Breast epithelium (tissue), 4 donors: ENCODE data around the gene YIPF6. TPM values are rescaled to one million over a fixed set of nuclear protein-coding genes. Genes with fewer than 3 reads are reported as not detected.

Source experiments
- DNase-seq, 2 donors: peaks; one replicate each; pipeline ENCODE4 v3.0.0-alpha.2; 2019; ENCODE audit warnings: low spot score in 2 of 2
- H3K27ac ChIP-seq, 2 donors: fragments of 200-600 bp; sonication (generic) in 1 of 2; one replicate each; pipeline ENCODE4 v1.5.1; 2016 to 2019; ENCODE audit warnings: mild to moderate bottlenecking in 1 of 2
- H3K27me3 ChIP-seq, 2 donors: fragments of 200-600 bp; sonication (generic) in 1 of 2; one replicate each; pipeline versions ENCODE4 v1.5.1 to v1.6.0; 2017 to 2019; ENCODE audit warnings: control low read depth in 1 of 2, mild to moderate bottlenecking in 1 of 2
- H3K36me3 ChIP-seq: fragments of 200-600 bp; one replicate; pipeline ENCODE4 v1.5.1; 2019
- H3K4me1 ChIP-seq, 2 donors: fragments of 200-600 bp; sonication (generic); one replicate each; pipeline ENCODE4 v1.5.1; 2016 to 2019; ENCODE audit warnings: control low read depth in 1 of 2
- H3K4me3 ChIP-seq, 3 donors: fragments of 200-600 bp; sonication (generic); 1 replicate in 2 of 3; 2 replicates in 1 of 3; pipeline ENCODE4 v1.5.1; 2016 to 2019; ENCODE audit warnings: mild to moderate bottlenecking in 3 of 3, moderate library complexity in 2 of 3
- H3K9me3 ChIP-seq, 2 donors: fragments of 200-600 bp; sonication (generic) in 1 of 2; one replicate each; pipeline ENCODE4 v1.5.1; 2016 to 2019; ENCODE audit warnings: control low read depth in 1 of 2
- POLR2A ChIP-seq: fragments of 450-650 bp; IDR thresholded peaks from one replicate; pipeline ENCODE4 v1.6.1; 2016; ENCODE audit warnings: antibody characterized with exemption, mild to moderate bottlenecking, moderate library complexity
- POLR2AphosphoS5 ChIP-seq, 3 donors: sonication (generic); formaldehyde crosslinking; IDR thresholded peaks; one replicate each; pipeline ENCODE4 v1.6.1; 2017; ENCODE audit warnings: antibody characterized with exemption in 3 of 3
- intact Hi-C: fragments of 100-400 bp; cut with DNase I; formaldehyde crosslinking; loops from one replicate; pipeline ENCODE4 v1.15.1; 2023; ENCODE audit warnings: low total_unique reads
- total RNA-seq, 3 donors: library from RNA; depleted of rRNA; stranded (reverse); fragments of >200 nt; gene quantifications; one replicate each; pipeline ENCODE4 v1.1.0, GENCODE V29; 2016
- TF ChIP-seq, protein P1 (sequence below), 3 donors: fragments of 450-650 bp; IDR thresholded peaks; one replicate each; pipeline ENCODE4 v1.5.1; 2016 to 2017; ENCODE audit warnings: antibody characterized with exemption in 3 of 3, mild to moderate bottlenecking in 3 of 3, moderate library complexity in 3 of 3

YIPF6 gene
- total RNA-seq, 3 donors from 2014 or later: 25.3 to 27.9 (median 27.2) TPM

DNA sequence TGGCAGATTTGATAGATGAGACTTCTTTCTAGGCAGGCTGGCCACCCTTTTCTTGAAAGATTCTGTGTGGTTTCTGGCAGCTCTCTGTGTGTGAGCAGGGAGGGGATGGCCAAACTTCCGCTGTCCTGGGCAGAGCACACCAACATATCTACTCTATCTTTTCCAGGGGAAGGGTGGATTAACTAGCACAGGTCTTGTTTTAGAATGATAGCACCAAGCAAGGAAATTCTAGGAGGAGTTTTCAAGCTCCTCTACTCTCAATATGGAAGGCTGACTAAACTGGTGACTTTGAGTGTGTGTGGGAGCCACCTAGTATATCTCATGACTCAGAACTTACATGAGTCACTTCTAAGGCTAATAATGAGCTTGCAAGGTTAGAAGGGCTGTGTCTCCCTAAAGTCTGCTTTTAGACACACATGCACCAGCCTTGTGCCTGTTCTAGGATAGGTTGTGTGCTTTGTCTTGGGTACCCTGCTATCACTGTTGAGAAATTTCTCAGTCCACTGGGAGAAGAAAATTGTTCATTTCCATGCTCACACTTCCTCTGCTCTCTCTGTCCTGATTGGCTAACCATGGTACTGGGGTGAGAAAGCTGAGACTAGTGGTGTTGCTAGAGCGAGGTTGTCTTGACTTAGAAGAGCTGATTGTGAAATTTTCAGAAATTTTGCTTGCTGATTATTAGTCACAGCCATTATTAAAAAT, 72.9 kb downstream of the YIPF6 start:
- Histone ChIP-seq H3K4me1 (no peaks in the 10 kb centered on the region), H3K27me3 (peaks cover 0 to 24% of the 10 kb centered on the region in 2 donors), H3K9me3 (no peaks in the 10 kb centered on the region), H3K36me3 (no peaks in the 10 kb centered on the region), H3K4me3 (no peak overlapping the region), H3K27ac (no peak overlapping the region)
- DNase-seq: no peak
- TF ChIP-seq, protein P1, sequence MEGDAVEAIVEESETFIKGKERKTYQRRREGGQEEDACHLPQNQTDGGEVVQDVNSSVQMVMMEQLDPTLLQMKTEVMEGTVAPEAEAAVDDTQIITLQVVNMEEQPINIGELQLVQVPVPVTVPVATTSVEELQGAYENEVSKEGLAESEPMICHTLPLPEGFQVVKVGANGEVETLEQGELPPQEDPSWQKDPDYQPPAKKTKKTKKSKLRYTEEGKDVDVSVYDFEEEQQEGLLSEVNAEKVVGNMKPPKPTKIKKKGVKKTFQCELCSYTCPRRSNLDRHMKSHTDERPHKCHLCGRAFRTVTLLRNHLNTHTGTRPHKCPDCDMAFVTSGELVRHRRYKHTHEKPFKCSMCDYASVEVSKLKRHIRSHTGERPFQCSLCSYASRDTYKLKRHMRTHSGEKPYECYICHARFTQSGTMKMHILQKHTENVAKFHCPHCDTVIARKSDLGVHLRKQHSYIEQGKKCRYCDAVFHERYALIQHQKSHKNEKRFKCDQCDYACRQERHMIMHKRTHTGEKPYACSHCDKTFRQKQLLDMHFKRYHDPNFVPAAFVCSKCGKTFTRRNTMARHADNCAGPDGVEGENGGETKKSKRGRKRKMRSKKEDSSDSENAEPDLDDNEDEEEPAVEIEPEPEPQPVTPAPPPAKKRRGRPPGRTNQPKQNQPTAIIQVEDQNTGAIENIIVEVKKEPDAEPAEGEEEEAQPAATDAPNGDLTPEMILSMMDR (IDR thresholded peaks at IDR 0.05): no peak
- TF ChIP-seq POLR2AphosphoS5 (IDR thresholded peaks at IDR 0.05): no peak
- no peak for TF ChIP-seq POLR2A
- intact Hi-C loops: no loop called here

DNA sequence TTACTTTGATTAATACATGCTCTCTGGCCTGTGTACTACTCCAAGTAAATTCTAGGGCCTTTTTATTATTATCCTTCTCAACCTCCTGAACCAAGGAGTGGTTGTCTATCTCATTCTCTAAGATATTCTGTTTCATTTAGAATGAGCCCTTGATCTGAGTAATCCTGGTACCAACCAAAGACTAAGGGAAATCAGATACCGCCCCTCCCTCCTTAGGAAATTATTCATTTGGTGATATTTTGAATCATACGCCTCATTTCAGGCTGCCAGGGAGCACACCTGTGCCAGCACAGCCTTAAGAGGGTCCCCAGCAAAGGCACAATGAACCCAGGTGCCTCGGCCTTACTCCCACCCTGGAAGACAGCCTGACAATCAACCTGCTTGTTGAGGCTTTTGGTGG, 75.4 kb downstream of the YIPF6 start:
- H3K27ac ChIP-seq: no peak overlapping the region
- no peaks in the 10 kb centered on the region for H3K36me3 ChIP-seq
- no peaks in the 10 kb centered on the region for H3K4me1 ChIP-seq
- H3K27me3 ChIP-seq: peaks cover 0 to 20% of the 10 kb centered on the region in 2 donors
- TF ChIP-seq, protein P1 (IDR thresholded peaks at IDR 0.05): no peak
- no peak for TF ChIP-seq POLR2AphosphoS5 (IDR thresholded peaks at IDR 0.05)
- TF ChIP-seq POLR2A: no peak
- no peak overlapping the region for H3K4me3 ChIP-seq
- no peaks in the 10 kb centered on the region for H3K9me3 ChIP-seq
- DNase-seq: no peak
- intact Hi-C loops: no loop called here

GRCh38 chrX:68579810-68580209, 81.0 kb downstream of the YIPF6 start:
- DNase-seq: no peak
- no peak for TF ChIP-seq POLR2AphosphoS5 (IDR thresholded peaks at IDR 0.05)
- intact Hi-C loops: no loop called here

GRCh38 chrX:68584221-68584620, 85.4 kb downstream of the YIPF6 start:
- Histone ChIP-seq H3K9me3 (no peaks in the 10 kb centered on the region), H3K4me1 (no peaks in the 10 kb centered on the region), H3K27me3 (peaks cover 0 to 47% of the 10 kb centered on the region in 2 donors), H3K27ac (no peak overlapping the region), H3K4me3 (no peak overlapping the region), H3K36me3 (no peaks in the 10 kb centered on the region)
- intact Hi-C loops: no loop called here
- no peak for DNase-seq
- TF ChIP-seq POLR2AphosphoS5 (IDR thresholded peaks at IDR 0.05): no peak
- no peak for TF ChIP-seq POLR2A
- TF ChIP-seq, protein P1 (IDR thresholded peaks at IDR 0.05): no peak

More at GRCh38 chrX:68579810-68580209, 81.0 kb downstream of the YIPF6 start:
- H3K27me3 ChIP-seq: peaks cover 0 to 29% of the 10 kb centered on the region in 2 donors
- no peaks in the 10 kb centered on the region for H3K36me3 ChIP-seq
- H3K4me1 ChIP-seq: no peaks in the 10 kb centered on the region
- no peak overlapping the region for H3K27ac ChIP-seq
- no peaks in the 10 kb centered on the region for H3K9me3 ChIP-seq
- H3K4me3 ChIP-seq: no peak overlapping the region

Other genes starting within 250 kb of the YIPF6 start
- 10 to 100 TPM in 2 of 3 donors, 1 to 10 TPM in 1; 9.5 to 20.2 (median 14.6) TPM for gene OPHN1, start 65.6 kb upstream of the YIPF6 start, total RNA-seq
- 10 to 100 TPM in 1 of 3 donors, 1 to 10 TPM in 2; 6.4 to 18.7 (median 9.2) TPM for gene STARD8, start 148.6 kb downstream of the YIPF6 start, total RNA-seq